Erythroblast (primary cell): Measurements from ENCODE around the gene KAT8.
"Not testable (repeated sequence)": the region's sequence is repeated elsewhere in the genome, so short reads cannot be mapped to it uniquely, and the experiment has no call there.

Source experiments
- DNase-seq, 2 experiments: peaks; one replicate each; lab custom pipeline; 2025; lab: John Stamatoyannopoulos, UW
- GATA1 ChIP-seq: IDR thresholded peaks from 2 replicates; pipeline ENCODE4 v1.6.1; 2011; ENCODE audit warnings: low read depth, mild to moderate bottlenecking, control low read depth, low read length, moderate library complexity
- POLR2A ChIP-seq: IDR thresholded peaks from 2 replicates; pipeline ENCODE4 v1.6.1; 2011; ENCODE audit warnings: mild to moderate bottlenecking, low read length

Gene KAT8

DNA sequence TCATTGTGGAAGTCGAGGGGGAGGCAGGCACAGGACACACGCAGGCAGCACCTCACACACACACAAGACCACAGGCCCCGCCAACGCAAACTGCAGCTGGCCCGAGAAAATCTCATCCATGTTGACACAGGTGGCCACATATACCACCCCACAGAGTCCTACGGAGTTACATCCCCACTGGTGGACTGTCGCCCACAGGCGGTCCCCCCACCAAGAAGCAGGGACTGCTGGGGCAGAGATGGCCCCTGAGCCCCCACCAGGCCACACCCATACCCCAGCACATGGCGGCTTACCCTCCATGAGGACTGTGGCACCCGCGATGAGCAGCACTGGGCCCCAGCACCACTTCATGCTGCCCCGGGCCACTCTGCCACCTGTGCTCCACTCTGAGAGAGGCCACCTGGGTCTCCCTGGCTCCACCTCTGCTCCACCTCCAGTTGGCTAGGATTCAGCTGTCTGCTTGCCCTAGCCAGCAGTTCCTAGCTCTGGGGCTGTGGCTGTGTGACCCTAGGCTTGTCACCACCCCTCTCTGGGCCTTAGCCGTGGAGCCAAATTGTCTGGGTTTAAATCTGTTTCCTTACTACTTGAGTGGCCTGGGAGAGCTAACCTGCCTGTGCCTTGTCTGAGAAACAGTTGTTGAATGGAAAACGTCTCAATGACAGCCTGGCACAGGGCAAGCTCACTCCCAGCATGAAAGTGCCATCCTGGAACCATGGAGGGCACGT is 28.8 kb upstream of the KAT8 start, which contains the start of gene PRSS53:
Gene PRSS53, minus strand, starts transcription at position 485 of the 725 bp plus-strand sequence. Its CDS starts 134 bp downstream, at position 351.
- TF ChIP-seq POLR2A (no peak), GATA1 (no peak)
- DNase-seq, result no peak

DNA sequence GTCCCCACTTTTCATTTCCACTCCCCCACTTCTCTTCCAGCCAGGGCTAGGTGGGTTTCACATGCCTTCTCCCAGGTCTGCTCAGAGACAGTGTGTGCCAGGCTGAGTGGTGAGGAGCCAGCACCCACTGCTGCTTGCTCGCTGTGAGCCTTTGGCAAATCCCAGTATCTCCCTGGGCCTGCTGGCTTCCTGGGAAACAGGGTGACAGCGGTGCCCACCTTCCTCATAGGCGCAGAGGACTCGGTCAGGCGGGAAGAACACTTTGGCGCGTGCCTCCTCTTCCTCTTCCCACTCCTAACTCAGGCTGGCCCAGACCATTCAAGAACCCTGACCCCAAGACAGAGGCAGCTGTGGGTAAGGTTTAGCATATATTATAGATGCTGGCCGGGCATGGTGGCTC is 28.3 kb upstream of the KAT8 start:
- TF ChIP-seq POLR2A (no peak), GATA1 (no peak)
- no peak for DNase-seq

DNA sequence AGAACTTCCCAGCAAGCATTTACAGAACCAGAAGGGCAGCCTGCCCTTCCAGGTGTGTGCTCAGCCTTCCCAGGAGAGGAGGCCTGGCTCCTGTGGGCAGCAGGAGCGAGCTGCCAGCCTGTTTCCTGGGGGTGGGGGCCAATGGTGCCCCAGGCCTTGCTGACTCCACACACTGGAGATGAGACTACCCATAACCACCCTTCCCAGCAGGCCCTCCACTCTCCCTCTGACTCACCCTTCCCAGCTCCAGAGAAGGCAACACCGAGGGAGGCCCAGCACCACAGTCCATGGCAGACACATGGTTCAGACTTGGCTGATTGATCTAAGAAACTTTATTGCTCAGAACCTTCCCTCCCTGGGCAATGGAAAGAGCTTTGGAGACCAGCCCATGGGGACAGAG is 26.9 kb upstream of the KAT8 start:
- no peak for DNase-seq
- no peak for TF ChIP-seq GATA1
- no peak for TF ChIP-seq POLR2A

DNA sequence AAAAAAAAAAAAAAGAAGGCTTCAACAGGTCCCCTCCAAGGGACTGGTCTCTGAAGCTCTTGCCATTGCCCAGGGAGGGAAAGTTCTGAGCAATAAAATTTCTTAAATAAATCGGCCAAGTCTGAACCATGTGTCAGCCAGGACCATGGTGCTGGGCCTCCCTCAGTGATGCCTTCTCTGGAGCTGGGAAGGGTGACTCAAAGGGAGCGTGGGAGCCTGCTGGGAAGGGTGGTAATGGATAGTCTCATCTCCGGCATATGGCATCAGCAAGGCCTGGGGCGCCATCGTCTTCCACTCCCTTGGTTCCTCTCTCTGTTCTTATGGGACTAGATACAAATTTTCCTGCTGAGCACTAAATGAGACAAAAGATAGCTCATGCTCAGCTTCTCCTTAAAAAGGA is 25.1 kb upstream of the KAT8 start:
- no peak for DNase-seq
- TF ChIP-seq GATA1, result no peak
- TF ChIP-seq POLR2A, result no peak

DNA sequence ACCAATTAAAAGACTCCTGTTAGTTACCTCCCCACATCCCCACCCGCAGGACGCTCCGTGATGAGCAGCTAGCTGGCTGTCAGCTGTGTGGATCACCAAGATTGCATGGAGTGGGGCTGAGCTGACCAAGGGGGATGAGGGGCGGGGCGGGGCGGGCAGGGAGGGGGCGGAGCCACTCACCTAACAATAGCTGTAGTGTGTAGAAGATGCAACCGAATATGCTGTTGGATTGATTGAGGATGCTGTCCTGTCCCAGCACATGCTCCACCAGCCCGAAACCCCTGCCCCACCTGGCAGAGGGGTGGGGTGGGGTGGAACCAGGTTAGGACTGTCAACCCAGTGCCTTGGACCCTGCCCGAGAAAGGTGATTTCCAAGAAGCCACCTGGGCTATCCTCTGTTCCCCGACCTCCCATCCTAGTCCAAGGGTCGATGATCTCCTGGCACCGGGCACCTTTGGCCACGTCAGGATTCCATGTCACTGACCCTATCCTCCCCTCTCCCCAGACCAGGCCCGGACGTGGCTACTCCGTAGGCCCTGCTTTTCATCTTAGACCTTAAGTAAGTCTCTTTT is 24.2 kb upstream of the KAT8 start:
- no peak for DNase-seq
- no peak for TF ChIP-seq GATA1
- TF ChIP-seq POLR2A, result no peak

DNA sequence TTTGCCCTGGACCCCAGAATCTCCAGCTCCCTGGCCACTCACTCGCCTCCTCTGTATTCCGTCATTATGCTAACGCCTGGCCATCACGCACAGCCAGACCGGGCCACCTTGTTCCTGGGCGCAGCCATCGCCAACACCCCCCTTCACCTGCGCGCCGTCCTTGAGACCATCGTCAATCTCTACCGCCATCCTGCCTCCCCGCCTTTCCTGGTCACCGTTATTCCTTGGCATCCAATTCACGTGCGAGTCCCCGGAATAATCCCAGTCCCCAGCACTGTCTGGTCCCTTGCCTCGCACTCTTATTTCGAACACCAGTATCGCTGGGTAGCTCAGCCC is 23.4 kb upstream of the KAT8 start:
- no peak for DNase-seq
- TF ChIP-seq POLR2A, result no peak
- TF ChIP-seq GATA1, result no peak

DNA sequence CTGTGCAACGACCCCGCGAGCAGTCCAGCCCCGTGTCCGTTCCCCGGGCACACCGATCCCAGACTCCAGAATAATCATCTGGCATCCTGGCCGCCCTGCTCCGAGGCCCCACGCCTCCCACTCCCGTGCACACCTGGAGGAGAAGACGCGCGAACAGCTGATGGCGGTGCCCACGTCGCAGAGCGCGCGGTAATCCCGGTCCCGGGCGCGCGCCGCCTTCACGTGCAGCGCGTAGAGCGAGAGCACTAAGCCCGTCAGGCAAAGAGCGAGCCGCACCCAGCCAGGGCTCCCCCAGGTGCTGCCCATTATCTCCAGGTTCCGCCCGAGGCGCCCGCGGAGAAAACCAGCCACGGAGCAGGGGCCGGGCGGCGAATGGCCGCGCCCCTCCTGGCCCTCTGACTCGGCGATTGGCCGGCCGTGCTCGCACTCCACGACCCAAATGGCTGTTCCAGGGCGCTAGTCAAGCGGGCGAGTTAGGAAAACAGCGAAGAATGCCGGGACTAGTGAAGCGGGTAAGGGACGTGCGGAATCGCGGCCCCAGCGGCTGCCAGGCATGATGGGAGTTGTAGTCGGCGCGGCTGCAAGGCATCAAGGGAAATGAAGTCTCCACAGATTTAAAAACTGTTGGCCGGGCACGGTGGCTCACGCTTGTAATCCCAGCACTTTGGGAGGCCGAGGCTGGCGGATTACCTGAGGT is 22.9 kb upstream of the KAT8 start, which contains the start of gene VKORC1:
Gene VKORC1, minus strand, starts transcription at position 374 of the 697 bp plus-strand sequence. Its CDS starts 68 bp downstream, at position 306.
- peak; percentile 94 for DNase-seq
- TF ChIP-seq POLR2A (peak; percentile 65), GATA1 (no peak)

DNA sequence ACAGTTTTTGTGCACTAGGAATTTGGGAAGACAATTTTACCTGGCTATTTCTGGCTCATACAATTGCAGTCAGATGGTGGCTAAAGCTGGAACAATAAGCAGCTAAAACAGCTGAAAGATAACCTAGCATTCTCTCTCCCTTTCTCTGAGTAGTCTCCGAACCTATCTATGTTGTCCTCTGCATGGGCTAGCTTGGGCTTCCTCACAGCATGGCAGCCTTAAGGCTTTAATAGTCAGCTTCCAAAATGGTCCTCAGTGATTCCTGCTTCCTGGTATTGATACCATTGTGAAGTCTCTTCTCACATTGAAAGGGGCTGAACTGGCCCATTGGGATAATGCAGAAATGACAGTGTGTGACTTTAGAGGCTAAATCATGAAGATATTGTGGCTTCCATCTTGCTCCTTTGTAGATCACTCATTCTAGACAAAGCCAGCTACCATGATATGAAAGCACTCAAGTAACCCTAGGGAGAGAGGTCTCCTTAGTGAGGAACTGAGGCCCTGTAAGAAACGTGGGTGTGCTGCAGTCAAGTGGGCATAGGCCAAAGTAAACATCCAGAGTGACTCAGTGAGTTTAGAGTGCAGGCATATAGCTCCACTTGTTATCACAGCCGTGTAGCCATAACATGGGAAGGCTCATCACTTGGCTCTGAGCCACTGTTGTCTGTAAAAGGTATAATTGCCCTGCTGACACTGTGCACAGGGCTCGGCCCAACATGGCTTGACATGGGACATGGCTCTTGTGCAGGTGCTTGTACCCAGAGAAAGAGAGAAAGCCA is 17.4 kb upstream of the KAT8 start:
- TF ChIP-seq POLR2A (no peak), GATA1 (no peak)
- no peak for DNase-seq

DNA sequence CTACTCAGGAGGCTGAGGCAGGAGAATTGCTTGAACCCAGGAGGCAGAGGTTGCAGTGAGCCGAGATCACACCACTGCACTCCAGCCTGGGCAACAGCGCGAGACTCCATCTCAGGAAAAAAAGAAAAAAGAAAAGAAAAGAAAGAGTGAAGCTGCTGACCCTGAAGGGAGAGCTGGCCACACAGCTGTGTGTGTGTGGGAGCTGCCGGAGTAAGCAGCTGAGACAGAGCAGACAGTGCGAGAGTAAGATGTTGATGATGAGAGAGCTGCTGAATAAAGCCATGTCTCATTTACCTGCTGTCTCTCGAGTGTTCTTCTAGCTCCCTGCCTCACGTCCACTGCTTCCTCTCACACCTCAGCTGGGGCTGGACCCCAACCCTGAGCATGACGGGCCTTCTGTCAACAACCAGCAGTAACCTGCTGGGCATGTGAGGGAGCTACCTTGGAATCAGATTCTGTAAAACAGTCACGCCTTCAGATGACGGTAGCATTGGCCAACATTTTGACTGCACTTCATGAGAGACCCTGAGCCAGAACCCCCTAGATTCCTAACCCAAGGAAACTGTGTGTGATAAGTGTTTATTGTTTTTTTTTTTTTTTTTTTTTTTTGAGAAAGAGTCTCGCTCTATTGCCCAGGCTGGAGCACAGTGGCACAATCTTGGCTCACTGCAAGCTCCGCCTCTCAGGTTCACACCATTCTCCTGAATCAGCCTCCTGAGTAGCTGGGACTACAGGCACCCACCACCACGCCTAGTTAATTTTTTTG is 16.4 kb upstream of the KAT8 start:
- not testable (repeated sequence) for DNase-seq

DNA sequence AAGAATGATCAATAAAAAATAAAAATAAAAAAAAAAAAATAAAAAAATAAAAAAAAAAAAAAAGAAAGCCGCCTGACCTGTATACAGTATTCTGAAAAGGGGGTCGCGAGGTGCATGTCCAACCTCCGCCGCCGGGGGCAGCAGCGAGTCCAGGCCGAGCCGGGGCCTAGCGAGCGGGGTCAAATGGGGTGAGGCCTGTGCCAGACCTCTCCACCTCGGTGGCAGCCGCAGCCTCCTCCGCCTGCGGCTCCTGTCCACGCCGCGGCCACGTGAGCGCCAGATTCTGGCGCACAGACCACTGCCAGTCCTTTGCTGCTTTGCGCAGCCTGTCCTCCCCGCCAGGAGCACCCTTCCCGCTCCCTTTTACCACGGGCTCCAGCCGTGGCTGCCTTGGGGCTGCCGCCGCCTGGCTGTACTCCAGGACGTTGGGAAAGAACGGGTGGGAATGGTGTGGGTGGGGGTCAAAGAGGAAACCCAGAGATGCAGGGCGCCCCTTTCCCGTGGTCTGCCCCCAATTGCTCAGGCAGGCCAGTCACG is 11.7 kb upstream of the KAT8 start:
- DNase-seq, result peak; percentile 87 to 90
- TF ChIP-seq GATA1 (no peak), POLR2A (no peak)

DNA sequence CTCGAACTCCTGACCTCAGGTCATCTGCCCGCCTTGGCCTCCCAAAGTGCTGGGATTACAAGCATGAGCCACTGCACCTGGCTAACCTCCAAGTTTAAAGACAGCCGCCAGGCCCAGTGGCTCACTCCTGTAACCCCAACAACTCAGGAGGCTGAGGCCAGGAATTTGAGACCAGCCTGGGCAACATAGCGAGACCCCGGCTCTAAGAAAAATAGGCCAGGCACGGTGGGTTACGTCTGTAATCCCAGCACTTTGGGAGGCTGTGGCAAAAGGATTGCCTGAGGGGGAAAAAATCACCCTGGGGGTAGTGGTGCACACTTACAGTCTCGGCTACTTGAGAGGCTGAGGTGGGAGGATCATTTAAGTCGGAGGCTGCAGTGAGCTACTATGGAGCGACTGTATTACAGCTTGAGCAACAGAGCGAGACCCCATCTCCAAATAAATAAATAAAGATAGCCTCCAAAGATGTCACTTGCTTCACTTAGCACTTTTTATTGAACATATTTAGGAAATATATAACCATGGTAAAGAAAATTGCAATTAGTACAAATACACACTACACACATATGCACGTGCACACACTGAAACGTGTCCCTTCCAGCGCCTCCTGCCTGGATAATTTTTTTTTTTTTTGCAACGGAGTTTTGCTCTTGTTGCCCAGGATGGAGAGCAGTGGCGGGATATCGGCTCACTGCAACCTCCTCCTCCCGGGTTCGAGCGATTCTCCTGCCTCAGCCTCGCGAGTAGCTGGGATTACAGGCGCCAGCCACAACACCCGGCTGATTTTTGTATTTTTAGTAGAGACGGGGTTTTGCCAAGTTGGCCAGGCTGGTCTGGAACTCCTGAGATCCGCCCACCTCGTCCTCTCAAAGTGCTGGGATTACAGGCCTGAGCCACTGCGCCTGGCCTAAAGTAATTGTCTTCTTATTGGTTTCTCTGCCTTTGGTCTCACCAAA is 10.7 kb upstream of the KAT8 start:
- TF ChIP-seq POLR2A (no peak), GATA1 (no peak)
- no peak for DNase-seq

DNA sequence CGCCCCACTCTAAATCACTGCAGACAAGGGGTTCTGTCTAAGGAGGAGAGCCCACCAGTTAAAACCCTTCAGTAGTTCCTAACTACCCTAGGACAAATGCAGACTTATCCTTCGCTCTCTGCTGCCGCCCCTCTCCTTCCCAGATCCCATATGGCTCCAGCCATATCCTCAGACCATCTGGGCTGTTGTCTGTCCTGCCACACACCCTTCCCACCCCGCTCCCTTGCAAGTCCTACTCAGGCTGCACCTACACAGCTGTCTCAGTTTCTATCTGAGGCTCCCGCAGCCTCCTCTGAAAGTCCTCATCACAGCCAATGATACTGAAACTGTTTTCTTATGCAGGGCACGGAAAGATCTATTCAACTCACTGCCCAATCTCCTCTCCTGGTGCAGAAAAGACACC is 10.0 kb upstream of the KAT8 start:
- TF ChIP-seq POLR2A, result no peak
- TF ChIP-seq GATA1, result no peak
- no peak for DNase-seq

DNA sequence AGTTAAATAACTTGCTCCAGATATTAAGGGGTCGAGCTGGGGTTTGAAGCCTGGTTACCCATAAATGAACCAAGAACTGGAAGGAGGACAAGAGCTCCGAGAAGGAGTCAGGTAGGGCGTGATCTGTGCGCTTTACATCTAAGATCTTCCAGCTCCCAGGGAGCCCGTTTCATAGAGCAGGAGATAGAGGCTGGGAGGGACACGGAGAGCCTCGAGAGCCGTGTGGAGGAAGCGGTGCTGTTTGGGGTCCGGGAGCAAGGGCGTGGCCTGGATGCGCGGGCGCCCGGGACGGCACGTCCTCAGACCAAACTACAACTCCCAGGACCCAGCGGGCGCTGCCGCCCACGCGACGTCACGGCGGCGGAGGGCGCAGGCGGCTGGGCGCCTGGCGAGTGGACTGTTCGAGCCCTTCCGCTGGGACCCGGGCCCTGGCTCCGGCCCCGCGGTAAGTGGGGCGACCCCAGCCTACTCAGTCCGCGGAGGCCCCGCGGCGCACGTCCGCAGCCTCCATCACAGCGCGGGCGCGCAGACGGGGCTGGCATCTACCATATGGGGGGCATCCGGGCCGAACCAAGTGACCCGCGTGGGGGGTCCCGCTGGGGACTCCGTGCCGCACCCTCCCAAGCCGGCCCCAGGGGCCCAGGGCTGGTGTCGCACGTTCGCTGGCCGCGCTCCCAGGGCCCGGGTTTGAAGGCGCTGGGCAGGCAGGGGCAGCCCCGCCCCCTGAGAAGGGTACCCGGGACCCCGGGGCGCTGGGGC is 9.2 kb upstream of the KAT8 start, which contains the start of gene BCKDK:
Gene BCKDK, plus strand, starts transcription at position 352 of the 759 bp plus-strand sequence. CDS start 838 bp downstream, outside the sequence.
- TF ChIP-seq POLR2A (peak; percentile 64), GATA1 (no peak)
- peak; percentile 75 to 80 for DNase-seq
